HG02885 (cell line): ENCODE results near the gene KCNE5.
"Not testable (repeated sequence)": the region's sequence is repeated elsewhere in the genome, so short reads cannot be mapped to it uniquely, and the experiment has no call there.

Source experiments
- ATAC-seq: cut with Tn5 transposase; IDR thresholded peaks from one replicate; pipeline ENCODE4 v1.9.1; 2021; ENCODE audit warnings: mild to moderate bottlenecking; ENCODE audit not compliant: unreplicated experiment, poor library complexity

Gene KCNE5

GRCh38 chrX:109619771-109620170, 5.2 kb downstream of the KCNE5 start:
- ATAC-seq: peak; percentile 47

DNA sequence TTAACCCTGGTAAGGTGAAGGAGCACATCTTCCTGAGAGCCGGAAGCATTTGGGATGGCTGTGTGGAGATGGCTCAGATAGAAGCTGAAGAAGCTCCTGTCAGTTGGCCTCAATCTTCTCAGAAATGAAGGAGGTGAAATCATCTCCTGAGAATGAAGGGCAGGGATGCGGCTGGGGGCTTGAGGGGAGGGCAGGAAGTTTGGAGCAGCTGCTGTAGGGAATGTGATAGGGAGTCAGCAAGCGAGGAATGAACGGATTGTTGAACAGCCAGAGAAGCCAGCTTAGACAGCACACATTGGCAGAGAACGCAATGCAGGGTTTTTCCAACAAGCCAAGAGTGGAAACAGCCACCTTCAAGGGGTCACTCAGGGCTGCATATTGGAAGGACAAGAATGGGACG, 10.0 kb downstream of the KCNE5 start:
- ATAC-seq: no peak

GRCh38 chrX:109601486-109601885, 23.5 kb downstream of the KCNE5 start:
- ATAC-seq: no peak

DNA sequence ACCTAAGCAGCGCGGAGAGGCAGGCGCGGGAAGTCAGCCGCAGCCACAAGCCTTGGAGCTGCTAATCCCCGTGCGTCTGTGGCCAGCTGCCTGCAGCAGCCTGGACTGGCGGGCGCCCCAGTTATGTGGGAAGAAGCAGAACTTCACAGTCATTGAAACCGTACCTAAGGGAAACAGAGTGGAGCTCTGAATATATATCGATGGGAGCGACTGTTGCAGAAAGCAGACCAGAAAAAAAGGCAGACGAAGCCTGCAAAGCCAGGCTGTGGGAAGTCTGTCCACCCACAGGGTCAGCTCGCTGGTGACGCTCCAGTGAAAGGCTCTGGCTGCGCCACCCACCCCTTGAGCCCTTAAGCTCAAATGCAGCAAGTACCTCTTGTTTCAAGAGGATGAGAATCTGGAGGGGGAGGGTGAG, 24.7 kb downstream of the KCNE5 start:
- no peak for ATAC-seq

DNA sequence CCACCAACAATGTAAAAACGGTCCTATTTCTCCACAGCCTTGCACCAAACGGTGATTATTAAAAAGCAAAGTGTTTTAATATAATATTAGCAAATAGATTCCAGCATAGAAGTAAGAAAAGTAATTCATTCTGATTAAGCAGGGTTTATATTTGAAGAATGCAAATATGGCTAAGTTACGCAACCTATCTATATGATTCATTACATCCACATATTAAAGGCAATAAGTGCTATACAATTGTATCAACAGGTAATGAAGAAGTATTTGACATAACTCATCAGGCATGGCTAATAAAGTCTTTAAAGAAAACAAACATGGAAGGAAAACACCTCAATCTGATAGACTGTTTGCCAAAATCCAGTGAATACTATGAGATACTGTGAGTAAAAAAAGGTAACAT, 29.0 kb downstream of the KCNE5 start:
- no peak for ATAC-seq

DNA sequence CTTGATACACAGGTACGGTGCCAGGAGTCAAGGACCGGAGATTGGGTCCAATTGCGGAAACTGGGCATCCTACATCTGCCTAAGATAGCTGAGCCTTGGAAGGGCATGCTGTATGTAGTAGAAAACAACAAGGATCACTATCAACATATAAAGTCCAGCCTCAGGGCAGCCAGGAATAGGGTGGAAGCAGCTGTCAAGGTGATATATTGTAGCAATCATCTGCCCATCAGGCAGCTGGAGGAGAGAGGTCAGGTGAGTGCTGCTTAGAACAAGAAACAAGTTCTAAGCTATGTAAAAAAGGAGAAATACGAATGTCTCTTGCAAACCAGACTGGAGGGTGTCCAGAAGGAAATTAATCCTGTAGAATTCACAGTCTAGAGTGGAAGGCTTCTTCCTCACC, 34.8 kb downstream of the KCNE5 start:
- no peak for ATAC-seq

DNA sequence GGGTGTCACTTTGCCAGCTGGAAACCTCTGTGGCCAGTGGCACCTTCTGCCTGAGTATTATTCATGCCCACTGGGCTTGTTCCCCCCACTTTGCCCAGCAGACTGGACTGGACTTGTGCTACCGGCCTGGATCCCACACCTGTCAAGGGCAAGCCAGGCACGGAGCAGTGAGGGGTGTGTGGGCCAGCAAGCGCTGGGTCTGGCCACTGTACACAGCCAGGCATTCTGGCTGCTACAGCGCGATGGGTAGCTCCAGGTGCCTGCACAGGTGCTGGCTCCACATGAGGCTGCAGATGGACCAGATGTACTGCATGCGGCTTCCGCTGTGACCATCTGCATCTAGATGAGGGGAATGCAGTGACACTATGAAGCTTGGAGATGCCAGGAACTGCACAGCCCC, 39.5 kb downstream of the KCNE5 start:
- ATAC-seq: no peak

DNA sequence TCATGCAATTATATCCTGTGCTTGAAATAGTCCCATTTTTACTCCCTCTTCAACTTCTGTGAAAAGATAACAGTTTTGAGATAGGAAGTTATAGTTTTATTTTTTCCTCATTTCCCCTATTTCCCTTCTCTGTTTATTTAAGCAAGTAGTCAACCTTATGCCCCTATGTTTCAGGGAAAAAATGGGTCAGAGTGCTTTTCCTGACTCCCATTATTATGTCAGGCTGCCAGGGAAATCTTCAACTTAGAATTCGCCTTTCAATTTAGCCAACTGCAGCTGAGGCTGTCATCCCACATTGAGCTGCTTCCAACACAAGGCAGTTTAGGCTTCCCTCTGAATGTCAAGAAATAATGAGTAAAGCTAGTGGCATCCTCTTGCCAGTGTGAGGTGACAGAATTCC, 46.1 kb downstream of the KCNE5 start:
- ATAC-seq: no peak

DNA sequence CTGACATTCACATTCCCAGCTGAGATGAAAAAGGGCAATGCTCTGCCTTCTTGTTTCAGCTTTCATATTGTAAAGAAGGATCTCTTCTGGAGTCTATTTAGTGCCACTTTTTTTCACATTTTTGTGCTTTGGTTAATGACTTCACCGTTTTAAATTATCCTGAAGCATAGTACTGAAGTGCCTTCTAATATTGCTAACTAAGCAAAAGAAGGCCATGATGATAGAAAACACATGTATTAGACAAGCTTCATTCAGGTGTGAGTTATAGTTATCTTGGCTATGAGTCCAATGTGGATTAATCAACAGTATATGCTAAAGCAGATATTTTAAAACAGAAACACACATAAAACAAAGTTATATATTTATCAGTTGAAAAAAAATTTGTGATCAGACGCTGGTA, 47.9 kb downstream of the KCNE5 start:
- no peak for ATAC-seq

DNA sequence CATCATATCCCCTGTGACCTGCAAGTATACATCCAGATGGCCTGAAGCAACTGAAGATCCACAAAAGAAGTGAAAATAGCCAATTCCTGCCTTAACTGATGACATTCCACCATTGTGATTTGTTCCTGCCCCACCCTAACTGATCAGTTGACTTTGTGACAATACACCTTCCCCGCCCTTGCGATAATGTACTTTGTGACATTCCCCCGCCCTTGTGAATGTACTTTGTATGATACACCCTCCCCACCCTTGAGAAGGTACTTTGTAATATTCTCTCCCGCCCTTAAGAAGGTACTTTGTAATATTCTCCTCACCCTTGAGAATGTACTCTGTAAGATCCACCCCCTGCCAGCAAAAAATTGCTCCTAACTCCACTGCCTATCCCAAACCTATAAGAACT, 48.9 kb downstream of the KCNE5 start:
- not testable (repeated sequence) for ATAC-seq
